Measurements from ENCODE around the gene SH3BP1.
A peak's percentile ranks its signal among the peaks of the same experiment; 100 is the strongest.
"Not testable (repeated sequence)": the region's sequence is repeated elsewhere in the genome, so short reads cannot be mapped to it uniquely, and the experiment has no call there.

Gene SH3BP1

GRCh38 chr22:37650463-37651136, 11.1 kb downstream of the SH3BP1 start:
- TF ChIP-seq POLR2A (IDR thresholded peaks at IDR 0.05; ENCODE audit: low read depth, low read length), result no peak
- FAIRE-seq, result no peak
- no peak for DNase-seq (ENCODE audit: insufficient read length, low spot score)

DNA sequence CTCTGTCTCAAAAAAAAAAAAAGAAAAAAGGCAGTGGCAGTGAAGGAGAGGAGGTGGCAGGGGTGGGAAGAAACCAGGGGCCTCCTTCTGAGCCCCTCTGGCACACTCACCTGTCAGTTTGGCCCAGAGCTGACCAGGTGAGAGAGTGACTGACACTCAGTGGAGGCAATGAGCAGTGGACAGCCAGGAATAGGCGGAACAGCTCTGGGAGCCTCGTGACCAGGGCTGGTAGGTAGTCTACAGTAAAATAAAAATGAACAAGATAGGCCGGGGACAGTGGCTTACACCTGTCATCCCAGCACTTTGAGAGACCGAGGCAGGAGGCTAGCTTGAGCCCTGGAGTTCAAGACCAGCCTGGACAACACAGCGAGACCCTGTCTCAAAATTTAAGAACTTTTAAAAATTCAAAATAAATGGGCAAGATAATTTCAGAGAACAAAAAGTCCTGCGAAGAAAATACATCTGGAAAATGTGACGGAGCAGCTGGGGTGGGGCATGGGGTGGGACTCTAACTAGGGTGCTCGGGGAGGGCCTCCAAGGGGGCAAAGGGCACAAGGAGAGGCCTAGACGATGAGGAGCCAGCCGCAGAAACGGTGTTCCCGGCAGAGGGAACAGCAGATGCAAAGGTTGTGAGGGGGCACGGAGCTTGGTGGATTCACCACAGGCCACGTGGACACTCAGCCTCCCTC, 15.2 kb downstream of the SH3BP1 start:
- no peak for TF ChIP-seq POLR2A (IDR thresholded peaks at IDR 0.05; ENCODE audit: low read depth, low read length)
- no peak for DNase-seq (ENCODE audit: insufficient read length, low spot score)
- FAIRE-seq, result no peak

GRCh38 chr22:37655252-37655563, 15.7 kb downstream of the SH3BP1 start:
- DNase-seq (ENCODE audit: insufficient read length, low spot score) (no peak), FAIRE-seq (no peak)

DNA sequence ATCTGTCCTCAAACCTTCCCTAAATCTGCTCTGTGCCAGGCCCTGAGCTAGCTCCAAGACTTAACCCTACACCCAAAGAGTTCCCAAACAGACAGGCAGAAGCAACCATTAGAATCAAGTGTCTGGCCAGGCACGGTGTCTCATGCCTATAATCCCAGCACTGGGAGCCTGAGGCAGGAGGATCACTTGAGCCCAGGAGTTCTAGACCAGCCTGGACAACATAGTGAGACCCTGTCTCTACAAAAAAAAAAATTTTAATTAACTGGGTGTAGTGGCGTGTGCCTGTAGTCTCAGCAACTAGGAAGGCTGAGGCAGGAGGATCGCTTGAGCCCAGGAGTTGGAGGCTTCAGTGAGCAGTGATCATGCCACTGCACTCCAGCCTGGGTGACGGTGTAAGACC, 17.1 kb downstream of the SH3BP1 start:
- not testable (repeated sequence) for FAIRE-seq; DNase-seq (ENCODE audit: insufficient read length, low spot score)

More at GRCh38 chr22:37655252-37655563, 15.7 kb downstream of the SH3BP1 start:
- no peak for TF ChIP-seq POLR2A (IDR thresholded peaks at IDR 0.05; ENCODE audit: low read depth, low read length)

- FAIRE-seq, result no peak
- peak; percentile 58 for DNase-seq (ENCODE audit: insufficient read length, low spot score)
Measured at GRCh38 chr22:37657590-37658132, 18.2 kb downstream of the SH3BP1 start.

GRCh38 chr22:37658133-37659065, 18.9 kb downstream of the SH3BP1 start, which contains the start of gene PDXP:
TSS of gene PDXP (plus strand) at chr22:37658723. CDS start at chr22:37658783, 60 bp downstream.
- peak; percentile 70 for TF ChIP-seq POLR2A (IDR thresholded peaks at IDR 0.05; ENCODE audit: low read depth, low read length)
- DNase-seq (ENCODE audit: insufficient read length, low spot score) (peak; percentile 97), FAIRE-seq (peak; percentile 61)

More at GRCh38 chr22:37657590-37658132, 18.2 kb downstream of the SH3BP1 start:
- no peak for TF ChIP-seq POLR2A (IDR thresholded peaks at IDR 0.05; ENCODE audit: low read depth, low read length)

- DNase-seq (ENCODE audit: insufficient read length, low spot score) (no peak), FAIRE-seq (no peak)
- no peak for TF ChIP-seq POLR2A (IDR thresholded peaks at IDR 0.05; ENCODE audit: low read depth, low read length)
Measured at GRCh38 chr22:37659066-37659896, 19.8 kb downstream of the SH3BP1 start.

DNA sequence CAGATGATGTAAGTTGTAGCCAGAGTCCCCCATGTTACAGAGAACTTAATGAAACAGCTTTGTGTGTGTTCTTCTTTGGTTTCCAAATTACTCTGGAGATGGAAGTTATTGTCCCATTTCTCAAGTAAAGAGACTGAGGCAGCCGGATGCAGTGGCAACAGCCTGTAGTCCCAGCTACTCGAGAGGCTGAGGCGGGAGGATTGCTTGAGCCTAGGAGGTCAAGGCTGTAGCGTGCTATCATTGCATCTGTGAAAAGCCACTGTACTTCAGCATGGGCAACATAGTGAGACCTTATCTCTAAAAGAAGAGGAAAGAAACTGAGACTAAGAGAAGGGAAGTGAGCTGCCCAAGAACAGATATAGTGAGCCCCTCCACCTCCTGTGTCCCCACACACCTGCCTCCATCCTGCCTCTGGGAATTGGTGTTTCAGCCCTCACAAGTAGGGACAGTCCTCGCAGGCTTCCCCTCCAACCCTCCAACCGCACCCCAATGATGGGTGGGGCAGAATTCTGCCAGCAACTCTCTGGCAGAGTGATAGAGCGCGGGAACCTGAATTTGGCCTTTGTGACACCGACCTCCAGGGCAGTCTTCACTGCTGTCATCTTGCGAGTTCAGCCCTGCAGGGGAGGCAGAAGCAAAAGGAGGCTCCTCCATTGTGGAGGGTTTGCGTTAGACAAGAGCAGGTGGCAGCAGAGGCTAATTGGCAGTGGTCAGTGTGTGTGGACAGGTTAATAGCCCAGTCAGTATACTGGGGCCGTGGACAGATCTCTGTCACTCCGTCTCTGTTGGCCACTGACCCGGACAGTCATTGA, 20.6 kb downstream of the SH3BP1 start:
- no peak for TF ChIP-seq POLR2A (IDR thresholded peaks at IDR 0.05; ENCODE audit: low read depth, low read length)
- FAIRE-seq (no peak), DNase-seq (ENCODE audit: insufficient read length, low spot score) (no peak)

DNA sequence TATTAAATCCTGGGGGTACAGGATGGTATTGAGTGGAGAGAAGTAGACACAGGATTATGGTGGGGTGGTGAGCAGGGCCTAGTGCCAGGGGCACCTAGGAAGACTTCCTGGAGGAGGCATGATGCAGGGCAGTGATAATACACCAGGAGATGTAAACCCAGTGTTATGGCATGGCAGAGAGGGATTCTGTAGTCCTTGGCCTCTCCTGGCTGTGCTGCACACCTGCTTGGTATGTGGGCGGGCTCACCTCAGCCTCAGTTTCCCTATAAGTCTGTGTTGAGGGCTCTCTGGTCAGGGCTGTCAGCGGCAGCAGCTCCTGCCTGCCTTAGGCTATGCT, 21.2 kb downstream of the SH3BP1 start:
- no peak for DNase-seq (ENCODE audit: insufficient read length, low spot score)
- no peak for TF ChIP-seq POLR2A (IDR thresholded peaks at IDR 0.05; ENCODE audit: low read depth, low read length)
- no peak for FAIRE-seq

DNA sequence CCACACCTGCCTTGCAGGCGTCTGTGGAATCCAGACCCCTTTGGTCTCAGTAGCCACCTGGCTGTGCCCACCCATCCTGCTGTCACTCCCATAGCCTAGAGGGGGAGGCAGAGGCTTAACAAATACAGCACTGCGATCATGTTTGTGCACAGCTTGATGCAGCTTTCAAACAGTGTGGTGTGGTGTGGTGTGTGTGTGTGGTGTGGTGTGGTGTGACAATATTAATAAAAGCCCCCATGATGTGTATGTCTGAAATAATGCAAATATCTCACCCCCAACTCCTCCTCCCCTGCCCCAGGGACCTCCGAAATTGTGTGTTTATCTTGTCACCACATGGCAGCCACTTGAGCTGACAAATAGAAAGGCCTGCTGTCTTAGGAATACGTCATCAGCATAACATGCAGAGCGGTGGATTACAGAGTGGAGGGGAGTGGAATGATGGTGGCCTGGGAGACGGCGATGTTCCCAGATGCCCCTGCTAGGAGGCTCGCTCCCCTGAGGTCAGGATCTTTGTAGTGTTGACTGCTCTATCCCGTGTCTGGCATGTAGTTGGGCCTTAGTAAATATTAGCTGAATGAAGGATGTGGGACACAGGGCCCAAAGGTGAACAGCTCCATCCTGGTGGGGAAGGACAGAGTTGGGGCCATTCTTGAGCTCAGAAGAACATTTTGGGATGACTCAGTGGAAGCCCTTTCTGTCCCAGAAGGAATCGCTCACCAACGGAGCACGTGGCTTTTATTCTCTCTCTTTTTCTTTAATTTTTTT, 21.9 kb downstream of the SH3BP1 start:
- DNase-seq (ENCODE audit: insufficient read length, low spot score), result no peak
- no peak for TF ChIP-seq POLR2A (IDR thresholded peaks at IDR 0.05; ENCODE audit: low read depth, low read length)

DNA sequence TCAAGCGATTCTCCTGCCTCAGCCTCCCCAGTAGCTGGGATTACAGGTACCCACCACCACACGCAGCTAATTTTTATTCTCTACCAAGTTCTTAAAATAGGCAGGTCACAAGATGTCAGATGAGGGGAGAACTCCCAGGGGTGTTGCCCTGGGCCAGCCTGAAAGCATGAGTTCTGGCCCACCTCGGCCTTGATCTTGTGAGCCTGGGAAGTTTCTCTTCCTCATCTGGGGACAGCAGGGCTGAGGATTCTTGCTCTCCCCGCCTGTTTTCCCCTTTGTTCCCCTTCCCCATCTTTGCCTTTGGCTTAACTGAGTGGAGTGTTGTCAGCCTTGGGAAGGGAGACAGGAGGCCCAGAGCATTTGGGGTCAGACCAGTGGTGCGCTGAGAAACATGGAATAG, 22.6 kb downstream of the SH3BP1 start:
- FAIRE-seq, result no peak
- no peak for TF ChIP-seq POLR2A (IDR thresholded peaks at IDR 0.05; ENCODE audit: low read depth, low read length)
- no peak for DNase-seq (ENCODE audit: insufficient read length, low spot score)

More for the DNA sequence above, 21.9 kb downstream of the SH3BP1 start:
- FAIRE-seq, result no peak
